Fibroblast of lung (primary cell): ENCODE results near the gene MUC6.

ENCODE experiments used
- CTCF ChIP-seq, 2 donors: IDR thresholded peaks in 1 of 2; conservative IDR thresholded peaks in 1 of 2; 1 replicate in 1 of 2; 2 replicates in 1 of 2; pipeline ENCODE4 v1.5.1; 2011 to 2012; ENCODE audit warnings: low read length in 2 of 2, control low read depth in 1 of 2, inconsistent platforms in 1 of 2, low read depth in 1 of 2, mild to moderate bottlenecking in 1 of 2
- EZH2 ChIP-seq: IDR thresholded peaks from 2 replicates; pipeline ENCODE4 v1.5.1; 2012; ENCODE audit warnings: low read length, control low read depth, mild to moderate bottlenecking; ENCODE audit errors: missing control alignments

DNA sequence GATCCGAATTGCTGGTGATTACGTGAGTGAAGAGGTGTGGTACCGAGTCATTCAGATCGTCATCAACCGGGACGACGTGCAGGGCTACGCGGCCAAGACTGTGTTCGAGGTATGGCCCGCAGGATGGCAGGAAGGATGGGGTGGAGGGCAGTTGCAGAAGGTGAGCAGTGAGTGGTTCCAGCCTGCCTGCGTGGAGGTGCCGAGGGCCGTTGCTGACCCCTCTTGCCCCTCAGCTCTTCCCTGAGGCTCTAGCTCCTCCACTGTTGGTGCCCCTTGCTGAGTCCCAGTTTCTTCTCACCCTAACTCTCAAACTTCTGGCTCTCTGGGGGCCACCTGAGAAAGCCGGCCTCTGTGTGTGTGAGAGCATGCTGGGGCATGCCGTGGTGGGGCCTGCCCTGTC, 43.9 kb downstream of the MUC6 start:
- TF ChIP-seq CTCF (conservative IDR thresholded peaks at IDR 0.05 in 1 of 2, IDR thresholded peaks at IDR 0.05 in 1 of 2; ENCODE audit: low read depth in 1 of 2, low read length in 2 of 2) (no peak), EZH2 (no peak)
